Measurements from ENCODE around the gene SCAMP4.

DNA sequence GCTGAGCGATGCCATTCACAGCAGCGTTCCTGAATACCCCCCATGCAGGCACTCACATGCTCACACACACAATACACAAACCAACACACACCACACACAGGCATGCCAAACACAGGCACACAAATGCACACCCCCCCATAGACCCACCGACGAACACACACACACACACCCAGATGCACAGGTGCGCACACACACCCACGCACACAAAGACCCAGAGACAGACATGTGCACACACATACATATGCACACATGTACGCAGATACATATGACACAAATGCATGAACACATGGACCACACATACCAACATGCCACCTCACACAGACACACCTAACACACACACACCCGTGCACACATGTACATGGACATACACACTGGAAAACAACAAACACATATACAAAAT is 28.7 kb downstream of the SCAMP4 start:
- TF ChIP-seq, protein P1, sequence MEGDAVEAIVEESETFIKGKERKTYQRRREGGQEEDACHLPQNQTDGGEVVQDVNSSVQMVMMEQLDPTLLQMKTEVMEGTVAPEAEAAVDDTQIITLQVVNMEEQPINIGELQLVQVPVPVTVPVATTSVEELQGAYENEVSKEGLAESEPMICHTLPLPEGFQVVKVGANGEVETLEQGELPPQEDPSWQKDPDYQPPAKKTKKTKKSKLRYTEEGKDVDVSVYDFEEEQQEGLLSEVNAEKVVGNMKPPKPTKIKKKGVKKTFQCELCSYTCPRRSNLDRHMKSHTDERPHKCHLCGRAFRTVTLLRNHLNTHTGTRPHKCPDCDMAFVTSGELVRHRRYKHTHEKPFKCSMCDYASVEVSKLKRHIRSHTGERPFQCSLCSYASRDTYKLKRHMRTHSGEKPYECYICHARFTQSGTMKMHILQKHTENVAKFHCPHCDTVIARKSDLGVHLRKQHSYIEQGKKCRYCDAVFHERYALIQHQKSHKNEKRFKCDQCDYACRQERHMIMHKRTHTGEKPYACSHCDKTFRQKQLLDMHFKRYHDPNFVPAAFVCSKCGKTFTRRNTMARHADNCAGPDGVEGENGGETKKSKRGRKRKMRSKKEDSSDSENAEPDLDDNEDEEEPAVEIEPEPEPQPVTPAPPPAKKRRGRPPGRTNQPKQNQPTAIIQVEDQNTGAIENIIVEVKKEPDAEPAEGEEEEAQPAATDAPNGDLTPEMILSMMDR (conservative IDR thresholded peaks at IDR 0.05 in 1 of 2, IDR thresholded peaks at IDR 0.05 in 1 of 2; ENCODE audit: low read depth in 1 of 2, low read length in 2 of 2), result no peak
- TF ChIP-seq EZH2 (IDR thresholded peaks at IDR 0.05; ENCODE audit: low read length, missing control alignments), result no peak

Data from fibroblast of lung (primary cell).